ENCODE results near the gene FGFR3.

- TF ChIP-seq, protein P1, sequence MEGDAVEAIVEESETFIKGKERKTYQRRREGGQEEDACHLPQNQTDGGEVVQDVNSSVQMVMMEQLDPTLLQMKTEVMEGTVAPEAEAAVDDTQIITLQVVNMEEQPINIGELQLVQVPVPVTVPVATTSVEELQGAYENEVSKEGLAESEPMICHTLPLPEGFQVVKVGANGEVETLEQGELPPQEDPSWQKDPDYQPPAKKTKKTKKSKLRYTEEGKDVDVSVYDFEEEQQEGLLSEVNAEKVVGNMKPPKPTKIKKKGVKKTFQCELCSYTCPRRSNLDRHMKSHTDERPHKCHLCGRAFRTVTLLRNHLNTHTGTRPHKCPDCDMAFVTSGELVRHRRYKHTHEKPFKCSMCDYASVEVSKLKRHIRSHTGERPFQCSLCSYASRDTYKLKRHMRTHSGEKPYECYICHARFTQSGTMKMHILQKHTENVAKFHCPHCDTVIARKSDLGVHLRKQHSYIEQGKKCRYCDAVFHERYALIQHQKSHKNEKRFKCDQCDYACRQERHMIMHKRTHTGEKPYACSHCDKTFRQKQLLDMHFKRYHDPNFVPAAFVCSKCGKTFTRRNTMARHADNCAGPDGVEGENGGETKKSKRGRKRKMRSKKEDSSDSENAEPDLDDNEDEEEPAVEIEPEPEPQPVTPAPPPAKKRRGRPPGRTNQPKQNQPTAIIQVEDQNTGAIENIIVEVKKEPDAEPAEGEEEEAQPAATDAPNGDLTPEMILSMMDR (conservative IDR thresholded peaks at IDR 0.05; ENCODE audit: low read length) = no peak
- TF ChIP-seq EZH2phosphoT487 (IDR thresholded peaks at IDR 0.05; ENCODE audit: borderline replicate concordance, low read depth, low read length) = no peak
Measured at GRCh38 chr4:1768367-1769034, 24.6 kb upstream of the FGFR3 start.

All from OCI-LY7 (cell line).